ENCODE measurements around the gene NOM1. TPM values are rescaled to one million over a fixed set of nuclear protein-coding genes. Genes with fewer than 3 reads are reported as not detected.

Gene NOM1
- total and polyA plus RNA-seq, 7 donors = 1.8 to 19.1 (median 14.1) TPM

DNA sequence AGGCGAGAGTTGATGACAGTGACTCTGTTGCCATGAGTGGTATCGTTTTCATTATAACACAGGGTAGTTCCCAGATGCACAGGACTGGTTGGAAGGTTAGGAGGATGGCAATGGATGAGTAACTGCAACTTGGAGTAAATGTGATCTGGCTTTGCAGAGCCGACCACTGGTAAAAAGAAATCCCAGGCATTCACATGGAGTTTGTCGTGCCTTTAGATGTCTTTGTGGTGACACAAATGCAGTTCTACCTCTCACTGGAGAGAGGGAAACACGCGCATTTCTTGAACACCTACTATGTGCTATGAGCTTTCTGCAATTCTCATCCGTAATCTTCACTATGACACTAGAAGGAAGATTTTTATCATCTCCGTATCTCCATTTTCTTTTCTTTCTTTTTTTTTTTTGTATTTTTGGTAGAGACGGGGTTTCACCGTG lies 62.6 kb downstream of the NOM1 start:
- no peaks in the 10 kb centered on the region for H3K36me3 ChIP-seq
- WGBS, 2 donors = 29 to 67% methylated on average over 10 of the region's 10 CpGs
- intact Hi-C loops (cut with DNase I) = no loop called here
- H3K27ac ChIP-seq = no peak overlapping the region
- H3K4me1 ChIP-seq = peaks cover 0 to 22% (median 21%) of the 10 kb centered on the region in 4 donors
- H3K9me3 ChIP-seq = no peaks in the 10 kb centered on the region
- H3K27me3 ChIP-seq = peaks cover 55 to 98% (median 93%) of the 10 kb centered on the region in 3 donors
- no peak for DNase-seq
- no peak for TF ChIP-seq POLR2AphosphoS5 (IDR thresholded peaks at IDR 0.05)
- TF ChIP-seq POLR2A (IDR thresholded peaks at IDR 0.05) = no peak
- TF ChIP-seq, protein P1, sequence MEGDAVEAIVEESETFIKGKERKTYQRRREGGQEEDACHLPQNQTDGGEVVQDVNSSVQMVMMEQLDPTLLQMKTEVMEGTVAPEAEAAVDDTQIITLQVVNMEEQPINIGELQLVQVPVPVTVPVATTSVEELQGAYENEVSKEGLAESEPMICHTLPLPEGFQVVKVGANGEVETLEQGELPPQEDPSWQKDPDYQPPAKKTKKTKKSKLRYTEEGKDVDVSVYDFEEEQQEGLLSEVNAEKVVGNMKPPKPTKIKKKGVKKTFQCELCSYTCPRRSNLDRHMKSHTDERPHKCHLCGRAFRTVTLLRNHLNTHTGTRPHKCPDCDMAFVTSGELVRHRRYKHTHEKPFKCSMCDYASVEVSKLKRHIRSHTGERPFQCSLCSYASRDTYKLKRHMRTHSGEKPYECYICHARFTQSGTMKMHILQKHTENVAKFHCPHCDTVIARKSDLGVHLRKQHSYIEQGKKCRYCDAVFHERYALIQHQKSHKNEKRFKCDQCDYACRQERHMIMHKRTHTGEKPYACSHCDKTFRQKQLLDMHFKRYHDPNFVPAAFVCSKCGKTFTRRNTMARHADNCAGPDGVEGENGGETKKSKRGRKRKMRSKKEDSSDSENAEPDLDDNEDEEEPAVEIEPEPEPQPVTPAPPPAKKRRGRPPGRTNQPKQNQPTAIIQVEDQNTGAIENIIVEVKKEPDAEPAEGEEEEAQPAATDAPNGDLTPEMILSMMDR (IDR thresholded peaks at IDR 0.05) = no peak
- no peak for TF ChIP-seq EP300 (IDR thresholded peaks at IDR 0.05)
- no peak overlapping the region for H3K4me3 ChIP-seq

DNA sequence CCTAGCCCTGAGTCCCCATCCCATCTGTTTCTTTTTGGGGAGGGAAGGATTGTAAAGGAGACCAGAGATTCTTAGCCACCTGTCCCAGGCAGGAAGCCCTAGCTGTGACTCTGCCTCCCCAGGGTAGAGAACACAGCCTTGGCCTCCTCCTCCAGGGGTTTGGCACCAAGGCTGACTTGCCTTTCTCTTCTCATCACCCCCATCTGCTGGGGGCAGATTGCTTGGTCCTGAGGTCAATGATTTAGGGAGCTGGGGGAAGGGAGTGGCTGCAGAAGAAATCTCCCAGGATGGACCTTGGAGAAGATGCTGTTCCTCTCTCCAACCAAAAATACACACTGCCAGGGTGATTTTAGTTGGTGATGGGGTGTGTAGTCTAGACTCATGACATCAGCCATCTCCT lies 63.6 kb downstream of the NOM1 start:
- TF ChIP-seq POLR2AphosphoS5 (IDR thresholded peaks at IDR 0.05) = no peak
- no peak for TF ChIP-seq POLR2A (IDR thresholded peaks at IDR 0.05)
- TF ChIP-seq, protein P1 (IDR thresholded peaks at IDR 0.05) = no peak
- TF ChIP-seq EP300 (IDR thresholded peaks at IDR 0.05) = no peak
- intact Hi-C loops (cut with DNase I) = no loop called here

DNA sequence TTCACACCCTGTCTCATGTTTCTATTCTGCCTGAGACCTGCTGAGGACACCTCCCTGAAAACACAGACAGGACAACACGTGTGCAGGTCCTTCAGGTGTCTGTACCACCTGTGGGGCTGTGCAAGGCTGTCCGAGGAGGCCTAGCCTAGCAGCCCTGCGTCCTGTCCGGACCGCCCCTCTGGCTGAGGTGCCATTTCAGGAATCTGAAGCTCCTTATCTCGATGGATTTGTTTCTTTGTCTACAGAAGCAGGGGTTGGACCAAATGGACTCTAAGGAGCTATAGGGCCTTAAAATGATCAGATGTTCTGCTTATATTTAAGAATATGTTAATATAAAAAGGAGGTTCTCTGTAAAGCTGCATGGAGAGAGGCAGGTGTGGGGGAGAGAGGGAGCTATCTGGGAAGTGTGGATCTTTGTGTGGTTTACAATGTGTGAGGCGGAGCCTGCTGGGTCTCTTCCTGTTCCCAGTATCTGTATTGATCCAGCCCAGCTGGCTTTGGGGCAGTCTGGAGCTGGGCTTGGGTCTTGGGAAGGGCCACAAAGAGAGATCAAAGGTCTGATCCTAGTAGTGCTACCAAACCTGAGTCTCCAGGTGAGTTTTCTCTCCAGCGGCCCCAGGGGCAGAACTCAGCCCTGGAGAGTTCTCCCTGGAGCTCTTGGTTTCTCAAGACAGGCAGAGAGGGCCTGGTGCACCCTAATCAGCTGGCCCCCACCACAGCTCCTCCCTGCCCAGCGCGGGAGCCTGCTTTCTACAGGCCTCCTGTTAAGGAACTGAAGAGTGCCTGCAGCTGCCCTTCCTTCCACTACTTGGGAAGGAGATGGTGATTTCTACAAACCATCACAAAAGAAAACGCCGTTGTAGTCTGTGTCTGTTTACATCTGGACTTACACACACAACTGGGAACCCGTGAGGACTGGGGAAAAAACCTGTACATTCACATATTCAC lies 64.4 kb downstream of the NOM1 start:
- Histone ChIP-seq H3K27ac (no peak overlapping the region), H3K4me3 (no peak overlapping the region), H3K27me3 (peaks cover 62 to 98% (median 94%) of the 10 kb centered on the region in 3 donors), H3K36me3 (no peaks in the 10 kb centered on the region), H3K4me1 (peaks cover 0 to 31% (median 31%) of the 10 kb centered on the region in 4 donors), H3K9me3 (no peaks in the 10 kb centered on the region)
- 13 to 19% methylated on average over 13 of the region's 13 CpGs for WGBS, 2 donors
- intact Hi-C loops (cut with DNase I) = no loop called here
- TF ChIP-seq, protein P1 (IDR thresholded peaks at IDR 0.05) = no peak
- TF ChIP-seq EP300 (IDR thresholded peaks at IDR 0.05) (no peak), POLR2A (IDR thresholded peaks at IDR 0.05) (no peak), POLR2AphosphoS5 (IDR thresholded peaks at IDR 0.05) (no peak)
- no peak for DNase-seq

More for the DNA sequence above, 63.6 kb downstream of the NOM1 start:
- Histone ChIP-seq H3K27me3 (peaks cover 62 to 98% (median 94%) of the 10 kb centered on the region in 3 donors), H3K4me1 (peaks cover 0 to 26% (median 23%) of the 10 kb centered on the region in 4 donors), H3K36me3 (no peaks in the 10 kb centered on the region), H3K4me3 (no peak overlapping the region), H3K27ac (no peak overlapping the region), H3K9me3 (no peaks in the 10 kb centered on the region)
- no peak for DNase-seq

DNA sequence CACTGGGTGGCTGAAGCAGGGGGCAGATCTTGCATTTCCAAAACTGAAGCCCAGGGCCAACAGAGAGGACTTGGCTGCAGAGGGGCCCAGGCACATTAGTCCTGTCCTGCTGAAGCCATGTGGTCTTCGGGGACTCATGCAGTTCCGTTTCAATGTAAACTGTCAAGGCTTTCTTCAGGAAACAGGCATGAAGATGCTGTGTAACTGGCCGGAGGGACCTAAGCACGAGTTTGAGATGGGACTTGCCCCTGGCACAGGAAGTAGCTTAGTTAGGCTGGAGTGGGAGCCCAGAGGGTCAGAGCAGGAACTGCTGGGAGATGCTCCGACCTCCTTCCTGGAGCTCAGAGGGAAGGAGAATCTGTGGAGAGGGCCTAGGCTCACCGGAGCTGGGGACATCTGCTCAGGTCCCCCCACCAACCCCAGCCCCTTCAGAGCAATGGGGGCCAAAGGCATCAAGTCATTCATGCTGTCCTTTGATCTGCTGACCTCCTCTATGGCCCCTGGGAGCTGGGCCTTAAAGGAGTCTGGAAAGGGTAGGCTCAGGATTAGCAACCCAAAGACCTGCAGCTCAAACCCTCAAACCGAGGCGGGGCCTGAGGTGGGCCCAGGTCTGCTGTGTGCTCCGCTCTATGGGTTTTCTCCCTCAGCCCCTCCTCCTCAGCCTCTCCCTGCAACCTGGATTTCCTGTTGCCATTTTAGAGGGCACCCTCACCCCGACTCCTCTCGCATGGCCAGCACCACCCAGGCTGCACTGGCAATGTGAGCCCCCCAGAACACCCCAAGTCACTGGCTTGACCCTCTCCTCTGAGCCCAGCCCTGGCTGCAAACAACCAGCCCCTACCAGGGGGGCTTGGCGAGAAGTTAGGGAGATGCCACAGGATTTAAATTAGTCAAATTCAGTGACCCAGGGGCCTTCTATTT lies 65.4 kb downstream of the NOM1 start:
- intact Hi-C loops (cut with DNase I) = no loop called here
- Histone ChIP-seq H3K27me3 (peaks cover 65 to 100% (median 95%) of the 10 kb centered on the region in 3 donors), H3K36me3 (no peaks in the 10 kb centered on the region), H3K4me1 (peaks cover 0 to 32% (median 30%) of the 10 kb centered on the region in 4 donors), H3K27ac (no peak overlapping the region), H3K9me3 (no peaks in the 10 kb centered on the region), H3K4me3 (no peak overlapping the region)
- DNase-seq = no peak
- TF ChIP-seq POLR2AphosphoS5 (IDR thresholded peaks at IDR 0.05) (no peak), POLR2A (IDR thresholded peaks at IDR 0.05) (no peak), EP300 (IDR thresholded peaks at IDR 0.05) (no peak)
- TF ChIP-seq, protein P1 (IDR thresholded peaks at IDR 0.05) = no peak
- WGBS, 2 donors = 40 to 73% methylated on average over 12 of the region's 12 CpGs
